Upper lobe of right lung (tissue), 1 donor: ENCODE data around the gene MAPK7. TPM values are rescaled to one million over a fixed set of nuclear protein-coding genes. Genes with fewer than 3 reads are reported as not detected.

ENCODE experiments used
- ATAC-seq: fragments of 200-7000 bp; cut with Tn5 transposase; one replicate; pipeline ENCODE4 v1.9.1; 2020; ENCODE audit warnings: mild to moderate bottlenecking, moderate library complexity
- DNase-seq: peaks from one replicate; pipeline ENCODE4 v3.0.0-alpha.2; 2020
- H3K27ac ChIP-seq: fragments of 200-600 bp; one replicate; pipeline ENCODE4 v1.8.0; 2022
- H3K27me3 ChIP-seq: fragments of 200-600 bp; one replicate; pipeline ENCODE4 v1.8.0; 2022; ENCODE audit warnings: mild to moderate bottlenecking
- H3K36me3 ChIP-seq: fragments of 200-600 bp; one replicate; pipeline ENCODE4 v1.8.0; 2022
- H3K4me1 ChIP-seq: fragments of 200-600 bp; one replicate; pipeline ENCODE4 v1.8.0; 2022
- H3K4me3 ChIP-seq: fragments of 200-600 bp; one replicate; pipeline ENCODE4 v1.8.0; 2022; ENCODE audit warnings: mild to moderate bottlenecking
- H3K9me3 ChIP-seq: fragments of 200-600 bp; one replicate; pipeline ENCODE4 v1.8.0; 2022
- intact Hi-C: fragments of 100-400 bp; cut with DNase I; formaldehyde crosslinking; loops from one replicate; pipeline ENCODE4 v1.11.0; 2022
- total RNA-seq: library from RNA; stranded (reverse); fragmentation: NEBNext Ultra II Directional; extraction: Animal tissue kit (Norgen Biotek cat#: 25700); gene quantifications from one replicate; pipeline ENCODE4 v1.2.1, GENCODE V29; 2021
- TF ChIP-seq, protein P1 (sequence below): fragments of 200-600 bp; IDR thresholded peaks from one replicate; pipeline ENCODE4 v1.8.0; 2022; ENCODE audit warnings: antibody characterized with exemption
- donor health status: DM: no; HTN: yes; CAD: no; lungs with severe emphysema.

Gene MAPK7
- total RNA-seq, 1 donor from 2014 or later = 25.7 TPM

- H3K27me3 ChIP-seq = no peaks in the 10 kb centered on the region
- peak overlapping the region; percentile 12 for H3K27ac ChIP-seq
- H3K36me3 ChIP-seq = no peaks in the 10 kb centered on the region
- no peak for DNase-seq
- no peaks in the 10 kb centered on the region for H3K9me3 ChIP-seq
- ATAC-seq = peak; percentile 77
- intact Hi-C loops = no loop called here
- TF ChIP-seq, protein P1, sequence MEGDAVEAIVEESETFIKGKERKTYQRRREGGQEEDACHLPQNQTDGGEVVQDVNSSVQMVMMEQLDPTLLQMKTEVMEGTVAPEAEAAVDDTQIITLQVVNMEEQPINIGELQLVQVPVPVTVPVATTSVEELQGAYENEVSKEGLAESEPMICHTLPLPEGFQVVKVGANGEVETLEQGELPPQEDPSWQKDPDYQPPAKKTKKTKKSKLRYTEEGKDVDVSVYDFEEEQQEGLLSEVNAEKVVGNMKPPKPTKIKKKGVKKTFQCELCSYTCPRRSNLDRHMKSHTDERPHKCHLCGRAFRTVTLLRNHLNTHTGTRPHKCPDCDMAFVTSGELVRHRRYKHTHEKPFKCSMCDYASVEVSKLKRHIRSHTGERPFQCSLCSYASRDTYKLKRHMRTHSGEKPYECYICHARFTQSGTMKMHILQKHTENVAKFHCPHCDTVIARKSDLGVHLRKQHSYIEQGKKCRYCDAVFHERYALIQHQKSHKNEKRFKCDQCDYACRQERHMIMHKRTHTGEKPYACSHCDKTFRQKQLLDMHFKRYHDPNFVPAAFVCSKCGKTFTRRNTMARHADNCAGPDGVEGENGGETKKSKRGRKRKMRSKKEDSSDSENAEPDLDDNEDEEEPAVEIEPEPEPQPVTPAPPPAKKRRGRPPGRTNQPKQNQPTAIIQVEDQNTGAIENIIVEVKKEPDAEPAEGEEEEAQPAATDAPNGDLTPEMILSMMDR = no peak
- peaks cover 17% of the 10 kb centered on the region for H3K4me1 ChIP-seq
- no peak overlapping the region for H3K4me3 ChIP-seq
These were observed 7.8 kb upstream of the MAPK7 start for GRCh38 chr17:19370493-19370960.

DNA sequence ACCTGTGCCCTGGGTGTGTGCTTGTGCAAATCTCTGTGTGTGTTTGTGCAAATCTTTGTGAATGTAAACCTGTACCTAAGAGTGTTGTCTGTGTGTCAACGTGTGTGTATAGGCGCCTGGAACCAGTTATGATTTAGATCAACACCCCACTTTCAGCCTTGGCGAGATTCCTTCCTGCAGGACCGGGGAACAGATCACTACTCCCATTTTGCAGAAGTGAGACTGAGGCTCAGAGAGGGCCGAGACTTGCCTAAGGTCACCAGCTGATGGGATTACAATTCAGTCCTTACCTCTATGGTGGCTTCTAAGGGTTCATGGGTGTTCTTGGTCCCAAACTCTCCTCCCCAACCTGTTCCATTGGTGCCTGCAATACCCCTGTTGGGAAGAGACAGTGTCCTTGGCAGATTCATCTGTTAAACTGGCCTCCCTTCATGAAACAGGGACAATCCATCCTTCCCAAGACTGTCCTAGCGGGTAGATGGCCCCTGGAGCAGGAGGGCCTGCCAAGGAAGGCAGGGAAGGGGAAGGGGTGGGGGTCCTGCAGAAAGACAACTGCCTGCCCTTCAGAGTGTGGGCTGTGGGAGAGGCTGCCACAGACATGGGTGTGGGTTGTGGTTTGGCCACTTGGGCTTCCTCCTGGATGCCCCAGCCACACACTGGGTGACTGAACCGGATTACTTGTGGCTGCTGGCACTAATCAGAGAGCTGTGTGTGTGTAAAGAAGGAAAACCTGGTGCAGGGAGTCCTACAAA is 6.9 kb upstream of the MAPK7 start:
- H3K9me3 ChIP-seq = no peaks in the 10 kb centered on the region
- peaks cover 17% of the 10 kb centered on the region for H3K4me1 ChIP-seq
- no peak overlapping the region for H3K4me3 ChIP-seq
- ATAC-seq = peak; percentile 45
- H3K27me3 ChIP-seq = no peaks in the 10 kb centered on the region
- TF ChIP-seq, protein P1 = no peak
- no peak overlapping the region for H3K27ac ChIP-seq
- no peaks in the 10 kb centered on the region for H3K36me3 ChIP-seq
- intact Hi-C loops = no loop called here
- no peak for DNase-seq

DNA sequence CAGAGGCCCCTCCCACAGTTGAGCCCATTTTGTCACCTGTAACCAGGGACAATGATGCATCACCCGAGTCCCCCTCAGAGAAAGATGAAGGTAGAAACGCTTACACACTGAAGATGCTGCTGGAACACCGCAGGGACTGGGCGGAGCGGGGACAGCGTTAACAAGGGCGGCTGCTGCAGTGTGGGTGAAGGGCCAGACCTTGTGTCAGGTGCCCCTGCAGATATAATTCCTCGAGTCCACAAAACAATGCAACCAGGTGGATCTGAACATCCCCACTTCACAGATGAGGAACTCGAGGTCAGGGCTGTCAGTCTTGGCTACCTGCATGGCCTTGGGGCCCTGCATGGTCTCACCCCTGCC is 6.3 kb upstream of the MAPK7 start:
- H3K36me3 ChIP-seq = no peaks in the 10 kb centered on the region
- no peak overlapping the region for H3K4me3 ChIP-seq
- H3K9me3 ChIP-seq = no peaks in the 10 kb centered on the region
- H3K4me1 ChIP-seq = peaks cover 20% of the 10 kb centered on the region
- intact Hi-C loops = no loop called here
- H3K27me3 ChIP-seq = no peaks in the 10 kb centered on the region
- ATAC-seq = no peak
- H3K27ac ChIP-seq = no peak overlapping the region
- TF ChIP-seq, protein P1 = no peak
- DNase-seq = no peak

DNA sequence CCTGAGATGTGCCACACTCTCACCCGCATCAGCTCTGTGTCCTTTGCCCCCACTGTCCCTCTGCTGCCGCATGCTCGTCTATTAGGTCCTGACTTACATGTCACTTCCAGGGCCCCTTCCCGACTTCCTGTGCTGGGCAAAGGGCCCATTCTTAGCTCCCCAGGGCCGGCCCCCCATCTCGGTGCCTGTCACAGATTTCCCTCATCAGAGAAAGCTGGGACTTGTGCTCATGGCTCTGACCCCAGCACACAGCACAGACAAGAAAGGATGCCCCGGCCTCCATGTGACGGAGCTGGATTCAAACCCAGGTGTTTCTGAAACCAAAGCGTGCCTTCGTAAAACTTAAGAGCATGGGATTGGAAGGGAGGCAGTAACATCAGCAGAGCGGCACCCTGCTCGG is 5.9 kb upstream of the MAPK7 start:
- H3K4me3 ChIP-seq = no peak overlapping the region
- ATAC-seq = no peak
- no peaks in the 10 kb centered on the region for H3K36me3 ChIP-seq
- TF ChIP-seq, protein P1 = no peak
- H3K27me3 ChIP-seq = no peaks in the 10 kb centered on the region
- no peaks in the 10 kb centered on the region for H3K9me3 ChIP-seq
- no peak overlapping the region for H3K27ac ChIP-seq
- no peak for DNase-seq
- H3K4me1 ChIP-seq = peaks cover 24% of the 10 kb centered on the region
- intact Hi-C loops = no loop called here

GRCh38 chr17:19372866-19373504 is 5.3 kb upstream of the MAPK7 start:
- Histone ChIP-seq H3K4me3 (no peak overlapping the region), H3K36me3 (no peaks in the 10 kb centered on the region), H3K27ac (no peak overlapping the region), H3K9me3 (no peaks in the 10 kb centered on the region), H3K27me3 (no peaks in the 10 kb centered on the region), H3K4me1 (peaks cover 24% of the 10 kb centered on the region)
- ATAC-seq = no peak
- intact Hi-C loops = no loop called here
- DNase-seq = no peak
- TF ChIP-seq, protein P1 = no peak
